Kidney epithelial cell (primary cell): Measurements from ENCODE around the gene CTNNA3. TPM values are rescaled to one million over a fixed set of nuclear protein-coding genes. Genes with fewer than 3 reads are reported as not detected.

Source experiments
- DNase-seq: peaks from one replicate; pipeline ENCODE4 v3.0.0-alpha.2; 2010; ENCODE audit warnings: low read depth
- H3K27me3 ChIP-seq: 2 replicates; pipeline ENCODE4 v1.6.0; 2011; ENCODE audit warnings: low read length; ENCODE audit not compliant: control insufficient read depth, insufficient read depth
- H3K36me3 ChIP-seq: 2 replicates; pipeline ENCODE4 v1.5.1; 2011; ENCODE audit warnings: low read length; ENCODE audit not compliant: control insufficient read depth, insufficient read depth
- H3K4me3 ChIP-seq: 2 replicates; pipeline ENCODE4 v1.5.1; 2011; ENCODE audit warnings: low read depth, mild to moderate bottlenecking, control low read depth, low read length
- total RNA-seq: library from RNA; depleted of rRNA; stranded (reverse); fragments of >200 nt; gene quantifications from 2 replicates; pipeline ENCODE4 v1.2.3, GENCODE V29; 2015
- TF ChIP-seq, protein P1 (sequence below): IDR thresholded peaks from 2 replicates; pipeline ENCODE4 v1.5.1; 2011; ENCODE audit warnings: mild to moderate bottlenecking, moderate library complexity, low read length, control low read depth, inconsistent platforms; ENCODE audit not compliant: insufficient read depth, poor library complexity, severe bottlenecking

The CTNNA3 gene
- total RNA-seq, 1 donor from 2014 or later: 0.79 TPM

GRCh38 chr10:67609996-67610793, 85.8 kb downstream of the CTNNA3 start:
- H3K4me3 ChIP-seq: no peak overlapping the region
- TF ChIP-seq, protein P1, sequence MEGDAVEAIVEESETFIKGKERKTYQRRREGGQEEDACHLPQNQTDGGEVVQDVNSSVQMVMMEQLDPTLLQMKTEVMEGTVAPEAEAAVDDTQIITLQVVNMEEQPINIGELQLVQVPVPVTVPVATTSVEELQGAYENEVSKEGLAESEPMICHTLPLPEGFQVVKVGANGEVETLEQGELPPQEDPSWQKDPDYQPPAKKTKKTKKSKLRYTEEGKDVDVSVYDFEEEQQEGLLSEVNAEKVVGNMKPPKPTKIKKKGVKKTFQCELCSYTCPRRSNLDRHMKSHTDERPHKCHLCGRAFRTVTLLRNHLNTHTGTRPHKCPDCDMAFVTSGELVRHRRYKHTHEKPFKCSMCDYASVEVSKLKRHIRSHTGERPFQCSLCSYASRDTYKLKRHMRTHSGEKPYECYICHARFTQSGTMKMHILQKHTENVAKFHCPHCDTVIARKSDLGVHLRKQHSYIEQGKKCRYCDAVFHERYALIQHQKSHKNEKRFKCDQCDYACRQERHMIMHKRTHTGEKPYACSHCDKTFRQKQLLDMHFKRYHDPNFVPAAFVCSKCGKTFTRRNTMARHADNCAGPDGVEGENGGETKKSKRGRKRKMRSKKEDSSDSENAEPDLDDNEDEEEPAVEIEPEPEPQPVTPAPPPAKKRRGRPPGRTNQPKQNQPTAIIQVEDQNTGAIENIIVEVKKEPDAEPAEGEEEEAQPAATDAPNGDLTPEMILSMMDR: no peak
- H3K27me3 ChIP-seq: no peaks in the 10 kb centered on the region
- no peak for DNase-seq
- H3K36me3 ChIP-seq: no peaks in the 10 kb centered on the region

DNA sequence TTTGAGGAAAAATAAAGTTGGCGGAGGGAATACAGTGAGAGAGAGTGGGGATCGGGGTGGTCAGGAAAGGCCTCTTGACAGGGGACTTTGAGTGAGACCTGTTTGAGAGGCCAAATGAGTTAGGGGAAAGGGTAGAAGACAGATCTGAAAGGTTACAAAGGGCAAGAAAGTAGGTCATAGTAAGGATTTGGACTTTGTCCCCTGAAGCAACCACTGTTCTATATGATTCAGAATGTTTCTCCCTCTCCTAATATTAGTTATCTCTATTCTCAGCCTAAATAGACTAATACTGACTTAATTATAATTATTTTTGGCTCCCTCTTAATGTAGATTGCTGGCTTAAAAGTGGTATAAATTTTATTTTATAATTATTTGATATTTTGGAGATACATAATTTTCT, 88.0 kb downstream of the CTNNA3 start:
- DNase-seq: no peak
- TF ChIP-seq, protein P1: no peak
- no peak overlapping the region for H3K4me3 ChIP-seq
- no peaks in the 10 kb centered on the region for H3K27me3 ChIP-seq
- no peaks in the 10 kb centered on the region for H3K36me3 ChIP-seq

GRCh38 chr10:67607472-67607871, 88.5 kb downstream of the CTNNA3 start:
- no peaks in the 10 kb centered on the region for H3K36me3 ChIP-seq
- TF ChIP-seq, protein P1: no peak
- DNase-seq: no peak

DNA sequence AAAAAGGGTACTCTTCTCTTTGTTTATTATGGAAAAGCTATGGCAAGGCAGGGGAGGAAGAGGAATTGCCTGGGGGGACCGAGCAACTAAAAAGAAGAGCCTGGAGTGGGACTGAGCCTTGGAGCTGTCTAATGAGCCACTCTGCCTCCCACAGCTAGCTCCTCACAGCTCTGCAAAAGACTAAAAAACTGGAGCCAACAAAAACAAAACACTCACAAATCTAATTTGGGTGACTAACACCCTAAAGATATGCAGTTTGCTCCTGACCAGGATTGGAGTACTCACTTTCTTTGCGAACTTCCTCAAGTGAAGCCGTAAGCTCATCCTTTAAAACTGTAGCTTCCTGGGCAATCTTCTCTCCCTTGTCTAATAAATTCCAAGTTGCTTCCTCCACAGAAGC, 89.4 kb downstream of the CTNNA3 start:
- TF ChIP-seq, protein P1: no peak
- H3K27me3 ChIP-seq: no peaks in the 10 kb centered on the region
- H3K36me3 ChIP-seq: no peaks in the 10 kb centered on the region
- H3K4me3 ChIP-seq: no peak overlapping the region
- peak; percentile 83 for DNase-seq

More at GRCh38 chr10:67607472-67607871, 88.5 kb downstream of the CTNNA3 start:
- Histone ChIP-seq H3K27me3 (no peaks in the 10 kb centered on the region), H3K4me3 (no peak overlapping the region)

DNA sequence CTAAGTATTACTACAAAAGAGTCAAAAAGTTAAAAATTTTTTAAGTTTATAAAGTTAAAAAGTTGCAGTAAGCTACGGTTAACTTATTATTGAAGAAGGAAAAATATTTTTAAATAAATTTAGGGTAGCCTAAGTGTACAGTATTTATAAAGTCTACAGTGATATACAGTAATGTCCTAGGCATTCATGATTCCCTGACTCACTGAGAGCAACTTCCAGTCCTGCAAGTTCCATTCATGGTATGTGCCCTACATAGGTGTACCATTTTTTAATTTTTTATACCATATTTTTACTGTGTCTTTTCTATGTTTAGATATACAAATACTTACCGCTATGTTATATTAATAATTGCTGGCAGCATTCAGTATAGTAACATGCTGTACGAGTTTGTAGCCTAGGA, 92.3 kb downstream of the CTNNA3 start:
- H3K27me3 ChIP-seq: no peaks in the 10 kb centered on the region
- no peak for DNase-seq
- no peak overlapping the region for H3K4me3 ChIP-seq
- H3K36me3 ChIP-seq: no peaks in the 10 kb centered on the region
- TF ChIP-seq, protein P1: no peak

DNA sequence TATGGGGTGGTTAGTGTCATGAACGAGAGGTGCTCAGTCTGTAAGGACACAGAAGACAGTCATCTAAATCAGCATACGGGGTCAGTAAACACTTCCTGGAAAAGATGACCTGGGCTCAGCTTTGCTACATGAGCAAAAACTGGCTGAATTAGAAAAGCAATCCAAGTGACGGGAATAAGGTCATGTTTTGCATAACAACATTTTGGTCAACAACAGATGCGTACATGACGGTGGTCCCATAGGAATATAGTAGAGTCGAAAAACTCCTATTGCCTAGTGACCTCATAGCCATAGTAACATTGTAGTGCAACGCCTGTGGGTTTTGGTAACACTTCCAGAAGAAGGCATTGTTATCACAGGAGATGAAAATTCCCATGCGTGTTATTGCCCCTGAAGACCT, 92.9 kb downstream of the CTNNA3 start:
- H3K27me3 ChIP-seq: no peaks in the 10 kb centered on the region
- TF ChIP-seq, protein P1: no peak
- no peaks in the 10 kb centered on the region for H3K36me3 ChIP-seq
- H3K4me3 ChIP-seq: no peak overlapping the region
- no peak for DNase-seq
